DMS153 treated with DMSO at 0.1 percent for 48 hours (cell line): ENCODE measurements around the gene IL11.
"Not testable (repeated sequence)": the region's sequence is repeated elsewhere in the genome, so short reads cannot be mapped to it uniquely, and the experiment has no call there.

Source experiments
- DNase-seq: peaks from one replicate; lab custom pipeline; 2025; ENCODE audit not compliant: unreplicated experiment; lab: John Stamatoyannopoulos, UW

IL11 gene

DNA sequence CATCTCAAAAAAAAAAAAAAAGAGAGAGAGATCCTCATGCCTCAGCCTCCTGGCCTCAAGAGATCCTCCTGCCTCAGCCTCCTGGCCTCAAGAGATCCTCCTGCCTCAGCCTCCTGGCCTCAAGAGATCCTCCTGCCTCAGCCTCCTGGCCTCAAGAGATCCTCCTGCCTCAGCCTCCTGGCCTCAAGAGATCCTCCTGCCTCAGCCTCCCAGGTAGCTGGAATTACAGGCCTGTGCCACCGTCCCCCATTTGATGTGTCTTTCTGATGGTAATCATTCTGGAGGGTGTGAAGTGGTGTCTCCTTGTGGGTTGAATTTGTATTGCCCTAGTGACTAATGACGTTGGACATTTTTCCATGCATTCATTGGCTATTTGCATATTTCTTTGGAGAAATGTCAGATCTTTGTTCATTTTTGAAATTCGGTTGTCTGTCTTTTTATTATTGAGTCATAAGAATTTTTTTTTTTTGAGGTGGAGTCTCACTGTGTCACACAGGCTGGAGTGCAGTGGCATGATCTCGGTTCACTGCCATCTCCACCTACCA is 41.4 kb downstream of the IL11 start:
- DNase-seq = not testable (repeated sequence)

DNA sequence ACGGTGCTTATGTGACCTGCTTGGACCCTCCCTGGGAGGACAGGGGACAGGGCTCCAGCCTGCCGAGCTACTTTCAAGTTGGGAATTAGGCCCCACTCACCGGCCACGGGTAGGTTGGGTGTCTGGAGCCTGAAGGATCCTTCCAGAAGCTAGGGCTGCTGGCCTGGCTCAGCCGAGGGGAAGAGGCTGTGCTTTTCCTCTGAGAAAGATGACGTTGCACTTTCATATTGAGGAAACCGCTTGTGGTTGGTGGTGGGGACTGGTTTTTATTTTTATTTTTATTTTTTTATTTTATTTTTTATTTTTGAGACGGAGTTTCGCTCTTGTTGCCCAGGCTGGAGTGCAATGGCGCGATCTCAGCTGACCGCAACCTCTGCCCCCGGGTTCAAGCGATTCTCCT is 45.1 kb downstream of the IL11 start, which contains the start of gene TMEM150B:
Gene TMEM150B, minus strand, starts transcription at position 170 of the 400 bp plus-strand sequence. CDS start 4,305 bp downstream, outside the sequence.
- no peak for DNase-seq

DNA sequence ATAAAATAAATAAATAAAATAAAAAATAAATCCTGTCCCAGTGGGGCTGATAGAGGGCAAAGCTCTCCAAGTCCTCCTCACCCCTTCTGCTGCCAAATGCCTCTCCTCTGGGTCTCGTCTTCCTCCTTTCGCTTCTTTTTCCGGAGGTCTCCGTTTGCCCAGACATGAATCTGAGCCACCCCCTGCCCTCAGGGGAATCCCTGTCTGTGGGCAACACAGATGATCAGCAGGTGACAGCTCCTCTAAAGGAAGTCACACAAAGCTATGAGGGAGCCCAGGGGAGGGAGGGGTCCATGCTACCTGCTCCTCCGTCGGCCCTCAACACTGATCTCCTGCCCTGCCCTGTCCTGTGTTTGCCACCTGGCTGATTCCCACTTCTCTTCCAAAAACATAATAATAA is 45.6 kb downstream of the IL11 start:
- no peak for DNase-seq

DNA sequence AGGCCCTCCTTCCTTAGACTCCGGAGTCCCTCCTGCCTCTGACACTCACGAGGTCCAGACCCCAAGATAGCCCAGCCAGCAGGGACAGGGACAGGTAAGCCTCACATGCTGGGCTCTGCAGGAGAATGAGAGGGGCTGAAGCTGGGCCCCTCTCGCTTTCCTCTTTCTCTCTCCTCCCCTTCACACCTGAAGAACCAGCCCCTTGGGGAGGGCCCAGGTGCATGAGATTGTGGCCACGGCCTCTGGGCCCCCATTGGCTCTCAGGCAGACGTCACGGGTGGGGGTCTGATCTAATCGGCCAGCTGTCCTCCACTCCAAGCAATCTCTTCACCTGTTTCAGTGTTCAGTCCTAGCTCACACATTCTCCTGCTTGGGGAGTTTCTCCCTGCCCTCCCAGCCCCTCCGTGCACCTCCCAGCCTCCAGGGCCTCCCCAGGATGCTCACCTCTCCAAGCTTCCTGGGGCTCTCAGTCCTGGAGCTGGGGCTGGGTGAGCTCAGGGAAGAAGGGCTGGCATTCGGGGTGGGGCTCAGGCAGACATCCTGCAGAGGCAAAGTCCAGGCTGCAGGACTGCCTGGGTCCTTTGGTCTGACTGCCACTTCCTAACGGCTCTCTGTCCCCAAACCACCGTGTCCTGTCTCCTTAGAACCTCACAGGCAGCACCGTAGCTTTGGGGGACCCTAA is 47.9 kb downstream of the IL11 start:
- DNase-seq = no peak

DNA sequence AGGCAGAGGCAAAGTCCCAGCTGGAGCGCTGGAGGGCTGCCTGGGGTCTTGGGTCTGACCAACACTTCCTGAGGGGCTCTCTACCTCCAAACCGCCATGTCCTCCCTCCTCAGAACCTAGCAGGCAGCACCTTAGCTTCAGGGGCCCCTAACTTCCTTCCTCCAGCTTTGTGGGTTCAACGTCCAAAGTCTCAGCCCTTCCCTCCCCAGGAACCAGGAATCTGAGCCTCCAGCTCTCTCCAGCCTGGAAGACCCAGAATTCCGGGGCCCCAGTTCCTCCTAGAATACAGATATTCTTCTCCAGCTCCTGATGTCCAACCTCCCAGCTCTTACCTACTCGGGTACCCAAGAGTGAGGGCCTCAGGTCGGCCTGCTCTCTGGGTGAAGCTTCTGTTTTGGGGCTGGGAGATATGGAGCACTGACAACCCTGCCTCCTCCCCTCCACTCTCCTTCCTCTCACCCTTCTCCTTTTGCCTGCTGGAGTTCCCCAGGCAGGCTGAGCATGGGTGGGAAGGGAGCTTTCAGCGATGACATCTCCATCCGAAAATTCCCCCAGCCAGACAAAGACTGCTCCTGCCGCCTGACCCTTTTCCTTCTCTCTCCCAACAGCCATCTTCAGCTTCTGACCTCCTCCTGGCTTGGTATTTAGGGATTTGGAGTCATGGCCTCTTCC is 48.7 kb downstream of the IL11 start:
- no peak for DNase-seq

DNA sequence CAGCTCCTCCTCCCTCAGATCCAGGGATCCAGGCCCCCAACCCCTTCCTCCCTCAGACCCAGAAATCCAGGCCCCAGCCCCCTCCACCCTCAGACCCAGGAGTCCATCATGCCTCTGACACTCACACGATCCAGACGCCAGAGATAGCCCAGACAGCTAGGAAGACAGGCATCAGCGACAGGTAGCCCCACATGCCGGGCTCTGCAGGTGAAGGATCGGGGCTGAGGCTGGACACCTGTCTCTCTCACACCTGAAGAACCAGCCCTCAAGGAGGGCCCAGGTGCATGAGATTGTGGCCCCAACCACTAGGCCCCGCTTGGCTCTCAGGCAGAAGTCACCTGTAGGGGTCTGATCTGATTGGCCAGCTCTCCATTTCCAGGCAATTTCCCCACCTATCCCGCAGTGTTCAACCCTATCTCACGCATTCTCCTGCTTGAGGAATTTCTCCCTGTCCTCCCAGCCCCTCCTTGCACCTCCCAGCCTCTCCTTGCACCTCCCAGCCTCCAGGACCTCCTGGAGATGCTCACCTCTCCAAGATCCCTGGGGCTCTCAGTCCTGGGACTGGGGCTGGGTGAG is 49.3 kb downstream of the IL11 start:
- DNase-seq = no peak

DNA sequence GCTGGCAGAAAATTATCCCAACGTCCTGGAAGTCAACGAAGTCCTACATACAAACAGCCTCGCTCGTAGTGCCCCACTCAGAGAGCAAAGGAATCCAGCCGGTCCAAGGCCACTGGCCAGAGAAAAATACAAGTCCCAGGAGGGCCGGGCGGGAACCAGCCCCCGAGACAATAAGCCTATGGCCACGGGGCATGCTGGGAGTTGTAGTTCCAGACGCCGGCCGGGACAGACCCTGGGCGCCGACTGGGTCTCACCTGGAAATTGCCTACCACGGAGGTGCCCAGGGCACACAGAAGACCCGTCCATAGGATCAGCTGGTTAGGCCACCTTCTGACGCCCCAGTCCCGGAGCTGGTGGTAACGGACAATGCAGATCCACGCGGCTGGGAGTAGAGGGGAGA is 50.5 kb downstream of the IL11 start:
- no peak for DNase-seq

DNA sequence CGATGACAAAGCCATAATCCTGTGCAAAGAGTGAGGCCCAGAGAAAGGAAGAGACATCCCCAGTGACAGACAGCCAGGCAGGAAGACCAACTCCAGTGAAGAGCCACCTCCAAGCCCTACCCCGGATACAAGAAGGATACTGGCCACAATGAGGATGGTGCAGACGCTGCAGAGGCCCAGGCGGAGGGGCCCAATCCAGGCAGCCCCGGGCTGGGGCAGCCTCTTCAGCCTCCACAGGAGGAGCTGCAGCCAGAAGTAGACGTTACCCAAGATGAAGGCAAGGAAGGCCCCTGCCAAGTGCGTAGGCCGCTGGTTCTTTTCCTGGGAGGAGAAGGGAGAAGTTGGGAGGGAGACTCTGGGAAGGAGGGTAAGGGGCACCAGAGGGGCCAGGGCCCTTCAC is 53.6 kb downstream of the IL11 start:
- no peak for DNase-seq

DNA sequence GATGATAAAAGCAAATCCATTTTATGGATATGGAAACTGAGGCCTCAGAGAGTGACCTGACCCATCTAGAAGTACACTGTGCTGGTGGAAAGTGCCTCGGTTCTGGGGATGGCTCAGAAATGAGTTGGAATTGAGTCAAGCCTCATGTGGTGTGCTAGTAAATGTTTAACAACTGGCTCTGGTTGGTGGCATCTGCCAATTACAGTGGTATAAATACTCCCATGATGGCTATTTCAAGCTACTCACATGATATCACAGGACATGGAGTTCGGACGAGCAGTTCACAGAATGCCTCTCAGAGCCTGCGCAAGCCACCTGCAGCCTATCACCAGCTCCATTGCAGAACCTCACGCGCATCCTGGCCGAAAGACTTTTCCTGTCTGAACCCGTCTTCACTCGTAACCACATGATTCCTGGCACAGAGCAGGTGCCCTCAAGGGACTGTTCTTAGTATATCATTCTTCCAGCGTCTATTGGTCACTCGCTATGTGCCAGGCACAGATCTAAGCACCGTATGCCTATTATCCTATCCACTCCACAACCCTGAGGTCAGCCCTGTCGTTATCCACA is 54.2 kb downstream of the IL11 start:
- no peak for DNase-seq

DNA sequence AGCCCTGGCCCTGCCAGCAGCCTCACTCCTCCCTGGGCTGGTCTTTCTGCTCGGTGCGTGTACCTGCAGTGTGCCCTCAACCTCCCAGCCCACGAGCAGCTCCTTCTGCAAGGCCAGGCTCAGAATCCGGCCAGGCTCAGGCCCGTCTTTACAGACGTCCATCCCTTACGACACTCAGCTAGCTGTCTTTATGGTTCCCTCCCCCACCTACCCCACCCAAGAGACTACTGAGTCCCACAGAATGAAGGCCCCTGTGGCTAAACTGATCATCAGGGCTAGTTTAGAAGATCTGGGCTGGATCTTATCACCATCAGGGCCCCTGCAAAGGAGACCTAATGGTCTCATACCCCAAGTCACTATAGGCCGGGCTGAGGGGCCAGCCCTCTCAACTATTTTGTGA is 55.9 kb downstream of the IL11 start:
- DNase-seq = no peak
